ENCODE results near the gene KLKB1.

The KLKB1 gene

DNA sequence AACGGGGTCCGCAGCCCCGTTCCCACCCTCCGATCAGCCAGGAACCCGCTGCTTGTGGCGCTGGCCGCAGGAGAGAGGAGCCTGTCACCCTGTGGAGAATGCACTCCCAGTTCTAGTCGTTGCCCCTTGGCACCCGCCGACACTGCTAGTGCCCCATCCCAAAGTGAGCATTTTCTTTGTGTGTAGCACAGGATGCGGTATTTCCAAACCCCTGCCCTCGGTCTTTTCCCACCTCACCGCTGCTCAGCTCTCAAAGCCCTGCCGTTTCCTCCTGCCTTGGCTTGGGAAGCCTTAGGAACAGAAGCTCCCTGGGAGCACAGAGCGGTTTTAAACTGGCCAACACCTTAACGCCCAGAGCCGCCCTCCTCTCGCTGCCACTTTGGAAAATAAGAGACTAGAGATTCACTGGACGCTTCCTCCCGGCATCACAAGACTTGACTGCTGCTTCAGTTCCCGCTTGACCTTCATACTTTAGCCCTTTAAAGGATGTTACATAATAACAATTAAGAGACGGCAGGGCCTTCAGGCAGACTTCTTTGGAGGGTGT lies 35.2 kb upstream of the KLKB1 start:
- Histone ChIP-seq H3K27ac (ENCODE audit: extremely low read depth, low read depth, low read length) (peak overlapping the region; percentile 84; the same call in 1 of the 2 replicates), H3K4me1 (ENCODE audit: control insufficient read depth, insufficient read depth, low read length) (no peaks in the 10 kb centered on the region; the same call in 1 of the 2 replicates), H3K36me3 (ENCODE audit: control insufficient read depth in 2 of 2, insufficient read depth in 1 of 2, low read length in 2 of 2) (no peaks in the 10 kb centered on the region), H3K4me3 (ENCODE audit: low read depth, low read length) (peak overlapping the region; percentile 77), H3K9me3 (ENCODE audit: control insufficient read depth, insufficient read depth, low read depth, low read length) (no peaks in the 10 kb centered on the region)
- TF ChIP-seq ZIC2 (tag by site-specific recombination; IDR thresholded peaks at IDR 0.05), result peak; percentile 70
- TF ChIP-seq, protein P1, sequence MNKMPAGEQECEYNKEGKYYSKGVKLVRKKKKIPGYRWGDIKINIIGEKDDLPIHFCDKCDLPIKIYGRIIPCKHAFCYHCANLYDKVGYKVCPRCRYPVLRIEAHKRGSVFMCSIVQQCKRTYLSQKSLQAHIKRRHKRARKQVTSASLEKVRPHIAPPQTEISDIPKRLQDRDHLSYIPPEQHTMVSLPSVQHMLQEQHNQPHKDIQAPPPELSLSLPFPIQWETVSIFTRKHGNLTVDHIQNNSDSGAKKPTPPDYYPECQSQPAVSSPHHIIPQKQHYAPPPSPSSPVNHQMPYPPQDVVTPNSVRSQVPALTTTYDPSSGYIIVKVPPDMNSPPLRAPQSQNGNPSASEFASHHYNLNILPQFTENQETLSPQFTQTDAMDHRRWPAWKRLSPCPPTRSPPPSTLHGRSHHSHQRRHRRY (tag by site-specific recombination; IDR thresholded peaks at IDR 0.05), result no peak
- TF ChIP-seq ZNF335 (tag by site-specific recombination; conservative IDR thresholded peaks at IDR 0.05), result peak; percentile 50
- TF ChIP-seq, protein P2, sequence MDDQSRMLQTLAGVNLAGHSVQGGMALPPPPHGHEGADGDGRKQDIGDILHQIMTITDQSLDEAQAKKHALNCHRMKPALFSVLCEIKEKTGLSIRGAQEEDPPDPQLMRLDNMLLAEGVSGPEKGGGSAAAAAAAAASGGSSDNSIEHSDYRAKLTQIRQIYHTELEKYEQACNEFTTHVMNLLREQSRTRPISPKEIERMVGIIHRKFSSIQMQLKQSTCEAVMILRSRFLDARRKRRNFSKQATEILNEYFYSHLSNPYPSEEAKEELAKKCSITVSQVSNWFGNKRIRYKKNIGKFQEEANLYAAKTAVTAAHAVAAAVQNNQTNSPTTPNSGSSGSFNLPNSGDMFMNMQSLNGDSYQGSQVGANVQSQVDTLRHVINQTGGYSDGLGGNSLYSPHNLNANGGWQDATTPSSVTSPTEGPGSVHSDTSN (CRISPR knock-in tag; IDR thresholded peaks at IDR 0.05), result no peak
- peak; percentile 48; the same call in 1 of the 2 replicates for TF ChIP-seq ZBTB8A (tag by site-specific recombination; IDR thresholded peaks at IDR 0.05)
- no peak for TF ChIP-seq ZNF155 (tag by site-specific recombination; IDR thresholded peaks at IDR 0.05)
- 0 out of 2 replicates have a peak, but pooled peaks have one; percentile 11 for TF ChIP-seq FEZF1 (tag by site-specific recombination; IDR thresholded peaks at IDR 0.05)
- peak; percentile 32; the same call in 1 of the 2 replicates for TF ChIP-seq ZNF600 (tag by site-specific recombination; IDR thresholded peaks at IDR 0.05)
- TF ChIP-seq ZBTB20 (tag by site-specific recombination; IDR thresholded peaks at IDR 0.05), result peak; percentile 75
- TF ChIP-seq GLIS2 (tag by site-specific recombination; IDR thresholded peaks at IDR 0.05), result peak; percentile 16; the same call in 1 of the 2 replicates
- TF ChIP-seq ZBTB17 (tag by site-specific recombination; IDR thresholded peaks at IDR 0.05), result peak; percentile 57; the same call in 1 of the 2 replicates
- POLR2A ChIA-PET, result interaction anchor here (1.6 kb wide), 1 partner anchor 125 kb away, joined by 3 read pairs; no protein-coding TSS in a partner anchor
- CTCF ChIA-PET, result interaction anchor here (0.6 to 1.7 kb wide), 3 partner anchors 9 to 116 kb away, joined by 3 to 6 read pairs (median 3); no protein-coding TSS in a partner anchor

DNA sequence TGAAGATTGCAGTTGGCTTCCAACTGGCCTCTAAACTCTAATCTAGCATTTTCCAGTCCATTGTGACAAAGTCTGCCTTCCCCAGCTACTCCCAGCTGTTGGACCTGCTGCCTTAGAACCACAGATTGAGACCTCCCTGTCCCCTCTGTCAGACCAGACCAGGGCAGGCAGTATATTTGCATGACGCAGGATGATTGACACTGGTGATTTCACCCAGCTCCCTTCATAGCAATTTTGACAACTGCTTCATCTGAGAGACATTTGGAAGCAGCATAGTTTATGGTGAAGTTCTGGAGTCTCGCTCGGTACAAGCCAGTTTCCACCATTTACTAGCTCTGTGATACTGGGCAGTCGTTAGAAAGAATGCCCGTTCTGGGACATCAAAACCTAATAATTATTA lies 33.5 kb upstream of the KLKB1 start:
- no peak for TF ChIP-seq ZNF560 (tag by site-specific recombination; IDR thresholded peaks at IDR 0.05; ENCODE audit: borderline replicate concordance)
- no peak for TF ChIP-seq ZNF701 (tag by site-specific recombination; IDR thresholded peaks at IDR 0.05)
- TF ChIP-seq, protein P3, sequence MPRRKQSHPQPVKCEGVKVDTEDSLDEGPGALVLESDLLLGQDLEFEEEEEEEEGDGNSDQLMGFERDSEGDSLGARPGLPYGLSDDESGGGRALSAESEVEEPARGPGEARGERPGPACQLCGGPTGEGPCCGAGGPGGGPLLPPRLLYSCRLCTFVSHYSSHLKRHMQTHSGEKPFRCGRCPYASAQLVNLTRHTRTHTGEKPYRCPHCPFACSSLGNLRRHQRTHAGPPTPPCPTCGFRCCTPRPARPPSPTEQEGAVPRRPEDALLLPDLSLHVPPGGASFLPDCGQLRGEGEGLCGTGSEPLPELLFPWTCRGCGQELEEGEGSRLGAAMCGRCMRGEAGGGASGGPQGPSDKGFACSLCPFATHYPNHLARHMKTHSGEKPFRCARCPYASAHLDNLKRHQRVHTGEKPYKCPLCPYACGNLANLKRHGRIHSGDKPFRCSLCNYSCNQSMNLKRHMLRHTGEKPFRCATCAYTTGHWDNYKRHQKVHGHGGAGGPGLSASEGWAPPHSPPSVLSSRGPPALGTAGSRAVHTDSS (tag by site-specific recombination; IDR thresholded peaks at IDR 0.05), result no peak
- TF ChIP-seq ZNF391 (tag by site-specific recombination; IDR thresholded peaks at IDR 0.05; ENCODE audit: borderline replicate concordance, low read depth), result no peak
- no peak overlapping the region for H3K4me3 ChIP-seq (ENCODE audit: low read depth, low read length)
- CTCF ChIA-PET, result interaction anchor here (0.6 kb wide), 1 partner anchor 878 kb away, joined by 4 read pairs; no protein-coding TSS in a partner anchor
- H3K36me3 ChIP-seq (ENCODE audit: control insufficient read depth in 2 of 2, insufficient read depth in 1 of 2, low read length in 2 of 2), result no peaks in the 10 kb centered on the region
- no peak overlapping the region for H3K27ac ChIP-seq (ENCODE audit: extremely low read depth, low read depth, low read length)
- POLR2A ChIA-PET, result no interaction called here
- H3K4me1 ChIP-seq (ENCODE audit: control insufficient read depth, insufficient read depth, low read length), result no peaks in the 10 kb centered on the region; the same call in 1 of the 2 replicates
- no peaks in the 10 kb centered on the region for H3K9me3 ChIP-seq (ENCODE audit: control insufficient read depth, insufficient read depth, low read depth, low read length)

DNA sequence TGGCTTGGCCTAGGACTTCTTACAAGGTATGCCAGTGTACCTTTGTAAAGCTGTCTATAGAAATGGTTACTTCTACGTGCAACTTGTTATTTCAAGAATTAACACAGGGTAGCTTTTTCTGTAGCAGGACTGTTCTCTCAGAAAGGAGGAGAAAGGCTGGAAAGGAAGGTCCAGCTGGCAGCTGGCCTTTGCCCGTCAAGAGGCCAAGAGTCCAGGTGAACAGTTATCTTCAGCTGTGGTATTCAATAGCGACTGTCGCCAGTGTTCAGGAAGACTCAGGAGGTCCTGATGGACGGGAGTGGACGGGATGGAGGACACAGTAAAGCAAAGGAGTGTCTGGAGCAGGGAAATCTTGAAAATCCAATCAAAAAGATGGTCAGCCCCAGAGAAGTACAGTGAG lies 31.2 kb upstream of the KLKB1 start:
- H3K4me1 ChIP-seq (ENCODE audit: control insufficient read depth, insufficient read depth, low read length), result no peaks in the 10 kb centered on the region
- ChIA-PET CTCF (no interaction called here), POLR2A (no interaction called here)
- H3K27ac ChIP-seq (ENCODE audit: extremely low read depth, low read depth, low read length), result no peak overlapping the region
- H3K36me3 ChIP-seq (ENCODE audit: control insufficient read depth in 2 of 2, insufficient read depth in 1 of 2, low read length in 2 of 2), result no peaks in the 10 kb centered on the region
- no peak overlapping the region for H3K4me3 ChIP-seq (ENCODE audit: low read depth, low read length)
- TF ChIP-seq ZNF544 (tag by site-specific recombination; IDR thresholded peaks at IDR 0.05) (no peak), GLI4 (tag by site-specific recombination; IDR thresholded peaks at IDR 0.05) (no peak), BCL11B (tag by site-specific recombination; IDR thresholded peaks at IDR 0.05; ENCODE audit: low read depth) (no peak), SP2 (tag by site-specific recombination; IDR thresholded peaks at IDR 0.05) (no peak), FEZF1 (tag by site-specific recombination; IDR thresholded peaks at IDR 0.05) (no peak)
- no peaks in the 10 kb centered on the region for H3K9me3 ChIP-seq (ENCODE audit: control insufficient read depth, insufficient read depth, low read depth, low read length)

Data from HEK293 (cell line).